IMR-90 (cell line): ENCODE data around the gene SLC37A1. TPM values are rescaled to one million over a fixed set of nuclear protein-coding genes. Genes with fewer than 3 reads are reported as not detected.

ENCODE experiments used
- ATAC-seq: fragments of 200-7000 bp; cut with Tn5 transposase; 2 replicates; pipeline ENCODE4 v1.9.1; 2020; ENCODE audit warnings: low read depth, mild to moderate bottlenecking, moderate library complexity
- BruUV-seq: library from RNA; stranded (reverse); fragments of 400-500 nt; replicated peaks from 2 replicates; lab custom pipeline; 2021; lab: Mats Ljungman, UMichigan
- CTCF ChIA-PET: fragments of 300-600 bp; formaldehyde crosslinking; extraction: SDS; loops from one replicate; lab custom pipeline; 2021; ENCODE audit warnings: antibody characterized with exemption; lab: Yijun Ruan, JAX
- POLR2A ChIA-PET: fragments of 300-600 bp; sonication (Branson Sonifier 250); formaldehyde crosslinking; loops from one replicate; lab custom pipeline; 2022; ENCODE audit warnings: antibody characterized with exemption; ENCODE audit not compliant: unreplicated experiment; lab: Charles Lee
- DNase-seq: peaks from one replicate; pipeline ENCODE4 v3.0.0; 2013
- H2AFZ ChIP-seq: replicated peaks from 2 replicates; pipeline ENCODE3; 2013; ENCODE audit warnings: low read length, mild to moderate bottlenecking; ENCODE audit not compliant: poor library complexity
- H2AK5ac ChIP-seq: 2 replicates; pipeline ENCODE4 v1.6.1; 2013; ENCODE audit warnings: low read depth, low read length, inconsistent platforms
- H2AK9ac ChIP-seq: replicated peaks from 2 replicates; pipeline ENCODE3; 2013; ENCODE audit warnings: mild to moderate bottlenecking, low read depth, low read length, moderate library complexity; ENCODE audit not compliant: poor library complexity
- H2BK120ac ChIP-seq: 2 replicates; pipeline ENCODE4 v1.6.1; 2013; ENCODE audit warnings: low read depth, low read length, inconsistent platforms
- H2BK15ac ChIP-seq: 3 replicates; pipeline ENCODE4 v1.6.1; 2013; ENCODE audit warnings: low read depth, low read length, inconsistent platforms
- H2BK20ac ChIP-seq: 2 replicates; pipeline ENCODE4 v1.6.1; 2013; ENCODE audit warnings: low read depth, mild to moderate bottlenecking, inconsistent platforms, low read length, moderate library complexity
- H2BK5ac ChIP-seq: 2 replicates; pipeline ENCODE4 v1.6.1; 2013; ENCODE audit warnings: mild to moderate bottlenecking, low read depth, low read length, inconsistent platforms; ENCODE audit not compliant: poor library complexity, severe bottlenecking
- H3K14ac ChIP-seq: replicated peaks from 2 replicates; pipeline ENCODE4 v1.6.1; 2013; ENCODE audit warnings: low read depth, low read length, inconsistent platforms
- H3K18ac ChIP-seq: 2 replicates; pipeline ENCODE4 v1.6.1; 2013; ENCODE audit warnings: low read depth, low read length, control low read depth
- H3K23ac ChIP-seq: 2 replicates; pipeline ENCODE4 v1.6.1; 2013; ENCODE audit warnings: low read depth, low read length, inconsistent platforms
- H3K27ac ChIP-seq: 2 replicates; pipeline ENCODE4 v1.5.1; 2013; ENCODE audit warnings: mild to moderate bottlenecking, control low read depth, low read length; ENCODE audit not compliant: insufficient read depth
- H3K27me3 ChIP-seq: 2 replicates; pipeline ENCODE4 v1.6.1; 2013; ENCODE audit warnings: low read length; ENCODE audit not compliant: control insufficient read depth, insufficient read depth
- H3K36me3 ChIP-seq: 2 replicates; pipeline ENCODE4 v1.6.1; 2013; ENCODE audit warnings: low read length, mixed read lengths; ENCODE audit not compliant: control insufficient read depth, insufficient read depth
- H3K4ac ChIP-seq: 2 replicates; pipeline ENCODE4 v1.6.1; 2013; ENCODE audit warnings: low read depth, low read length, inconsistent platforms
- H3K4me1 ChIP-seq: 2 replicates; pipeline ENCODE4 v1.6.1; 2013; ENCODE audit warnings: low read length, mixed read lengths; ENCODE audit not compliant: control insufficient read depth, insufficient read depth
- H3K4me2 ChIP-seq: 2 replicates; pipeline ENCODE4 v1.6.1; 2013; ENCODE audit warnings: low read depth, mild to moderate bottlenecking, control low read depth, low read length, moderate library complexity
- H3K4me3 ChIP-seq: 2 replicates; pipeline ENCODE4 v1.5.1; 2013; ENCODE audit warnings: low read depth, mild to moderate bottlenecking, control low read depth, low read length, moderate library complexity; ENCODE audit not compliant: insufficient read depth
- H3K56ac ChIP-seq: 2 replicates; pipeline ENCODE4 v1.6.1; 2013; ENCODE audit warnings: low read length, inconsistent platforms; ENCODE audit not compliant: insufficient read depth; ENCODE audit errors: extremely low read depth
- H3K79me1 ChIP-seq, 2 experiments: 2 replicates each; pipeline ENCODE4 v1.6.1; 2013; ENCODE audit warnings: low read length in 2 of 2, inconsistent platforms in 1 of 2, low read depth in 1 of 2
- H3K9ac ChIP-seq: 2 replicates; pipeline ENCODE4 v1.6.1; 2013; ENCODE audit warnings: low read depth, low read length, control low read depth
- H3K9me1 ChIP-seq: 2 replicates; pipeline ENCODE4 v1.6.1; 2013; ENCODE audit warnings: low read length, inconsistent platforms; ENCODE audit not compliant: insufficient read depth
- H3K9me3 ChIP-seq: 2 replicates; pipeline ENCODE4 v1.6.1; 2013; ENCODE audit warnings: low read length; ENCODE audit not compliant: control insufficient read depth, insufficient read depth
- H4K20me1 ChIP-seq: 2 replicates; pipeline ENCODE4 v1.6.1; 2013; ENCODE audit warnings: low read length, inconsistent platforms; ENCODE audit not compliant: insufficient read depth
- H4K5ac ChIP-seq: 2 replicates; pipeline ENCODE4 v1.6.1; 2013; ENCODE audit warnings: mild to moderate bottlenecking, low read depth, low read length, control low read depth
- H4K8ac ChIP-seq, 2 experiments: 2 replicates each; pipeline ENCODE4 v1.6.1; 2013; ENCODE audit warnings: low read depth in 2 of 2, low read length in 2 of 2, control low read depth in 1 of 2, inconsistent platforms in 1 of 2
- H4K91ac ChIP-seq: 2 replicates; pipeline ENCODE4 v1.6.1; 2013; ENCODE audit warnings: low read depth, low read length, inconsistent platforms; ENCODE audit not compliant: insufficient read depth
- BHLHE40 ChIP-seq: fragments of 150-350 bp; IDR thresholded peaks from 2 replicates; pipeline ENCODE4 v1.6.1; 2016; ENCODE audit warnings: mild to moderate bottlenecking, low read depth, low read length
- CEBPB ChIP-seq: IDR thresholded peaks from 2 replicates; pipeline ENCODE4 v1.6.1; 2012; ENCODE audit warnings: low read depth, low read length, improper control_type of control experiment
- CHD1 ChIP-seq: IDR thresholded peaks from 2 replicates; pipeline ENCODE4 v1.6.1; 2012; ENCODE audit warnings: low read depth, low read length, improper control_type of control experiment
- FOS ChIP-seq: fragments of 150-350 bp; IDR thresholded peaks from 2 replicates; pipeline ENCODE4 v1.6.1; 2016; ENCODE audit warnings: low read depth, low read length
- MAFK ChIP-seq: IDR thresholded peaks from 2 replicates; pipeline ENCODE4 v1.6.1; 2012; ENCODE audit warnings: low read depth, low read length, improper control_type of control experiment
- MAZ ChIP-seq: IDR thresholded peaks from 2 replicates; pipeline ENCODE4 v1.6.1; 2012; ENCODE audit warnings: low read depth, mild to moderate bottlenecking, low read length, improper control_type of control experiment, moderate library complexity, borderline replicate concordance
- MXI1 ChIP-seq: IDR thresholded peaks from 2 replicates; pipeline ENCODE4 v1.6.1; 2012; ENCODE audit warnings: low read depth, mild to moderate bottlenecking, low read length, moderate library complexity, borderline replicate concordance
- NFE2L2 ChIP-seq: fragments of 150-350 bp; IDR thresholded peaks from 2 replicates; pipeline ENCODE4 v1.6.1; 2016; ENCODE audit warnings: low read depth, mild to moderate bottlenecking, low read length
- POLR2A ChIP-seq: IDR thresholded peaks from 2 replicates; pipeline ENCODE4 v1.6.1; 2012; ENCODE audit warnings: mild to moderate bottlenecking, low read depth, low read length
- RAD21 ChIP-seq: IDR thresholded peaks from 2 replicates; pipeline ENCODE4 v1.6.1; 2012; ENCODE audit warnings: low read length, improper control_type of control experiment
- RCOR1 ChIP-seq: IDR thresholded peaks from 2 replicates; pipeline ENCODE4 v1.6.1; 2012; ENCODE audit warnings: mild to moderate bottlenecking, low read length, improper control_type of control experiment; ENCODE audit not compliant: insufficient replicate concordance
- RFX5 ChIP-seq: IDR thresholded peaks from 2 replicates; pipeline ENCODE4 v1.8.0; 2012; ENCODE audit warnings: low read depth, mild to moderate bottlenecking, low read length, moderate library complexity
- SMC3 ChIP-seq: fragments of 150-350 bp; IDR thresholded peaks from 2 replicates; pipeline ENCODE4 v1.6.1; 2016; ENCODE audit warnings: low read depth, mild to moderate bottlenecking, antibody characterized with exemption, low read length, moderate library complexity
- WGBS, 2 experiments: methylation state at CpG; one replicate each; pipeline versions ENCODE4 v1.1.5 to v1.1.7; 2013; ENCODE audit warnings: missing lambda C conversion rate in 2 of 2; ENCODE audit not compliant: insufficient read length in 1 of 2; ENCODE audit errors: extremely low coverage in 2 of 2; 5-methylcytosine and 5-hydroxymethylcytosine counted together
- dilution Hi-C: fragments of 300-500 bp; cut with HindIII; formaldehyde crosslinking; loops from one replicate; pipeline ENCODE4 v1.14.3; 2018; ENCODE audit warnings: low sequenced_read_pairs; ENCODE audit not compliant: unreplicated experiment
- in situ Hi-C: fragments of 300-500 bp; cut with MboI; formaldehyde crosslinking; loops from 3 replicates; pipeline ENCODE4 v1.14.3; 2019; ENCODE audit warnings: low sequenced_read_pairs, inconsistent platforms, mixed read lengths
- intact Hi-C: fragments of 100-400 bp; cut with micrococcal nuclease; formaldehyde crosslinking; loops from 2 replicates; pipeline ENCODE4 v1.10.0; 2022
- polyA plus RNA-seq, 3 experiments: library from polyadenylated mRNA; depleted of rRNA; stranded (reverse); fragments of >200 nt; gene quantifications; 2 replicates each; pipeline ENCODE4 v1.2.3, GENCODE V29; 2012; ENCODE audit warnings: low replicate concordance in 1 of 3
- total RNA-seq: library from RNA; depleted of rRNA; stranded (reverse); fragments of >200 nt; gene quantifications from 2 replicates; pipeline ENCODE4 v1.2.3, GENCODE V29; 2012
- TF ChIP-seq, protein P1 (sequence below): conservative IDR thresholded peaks from 2 replicates; pipeline ENCODE4 v1.5.1; 2012; ENCODE audit warnings: mild to moderate bottlenecking, low read depth, low read length, improper control_type of control experiment
- TF ChIP-seq, protein P2 (sequence below): fragments of 150-350 bp; IDR thresholded peaks from 2 replicates; pipeline ENCODE4 v1.6.1; 2017; ENCODE audit warnings: mild to moderate bottlenecking, antibody characterized with exemption, low read length, low read depth
- TF ChIP-seq, protein P3 (sequence below): fragments of 150-350 bp; IDR thresholded peaks from 2 replicates; pipeline ENCODE4 v1.6.1; 2016; ENCODE audit warnings: low read depth, mild to moderate bottlenecking, low read length, moderate library complexity, borderline replicate concordance

SLC37A1 gene
- total and polyA plus RNA-seq, 2 of the 4 experiments (the other 2 are of a cell fraction), result 0.36 to 0.48 TPM

DNA sequence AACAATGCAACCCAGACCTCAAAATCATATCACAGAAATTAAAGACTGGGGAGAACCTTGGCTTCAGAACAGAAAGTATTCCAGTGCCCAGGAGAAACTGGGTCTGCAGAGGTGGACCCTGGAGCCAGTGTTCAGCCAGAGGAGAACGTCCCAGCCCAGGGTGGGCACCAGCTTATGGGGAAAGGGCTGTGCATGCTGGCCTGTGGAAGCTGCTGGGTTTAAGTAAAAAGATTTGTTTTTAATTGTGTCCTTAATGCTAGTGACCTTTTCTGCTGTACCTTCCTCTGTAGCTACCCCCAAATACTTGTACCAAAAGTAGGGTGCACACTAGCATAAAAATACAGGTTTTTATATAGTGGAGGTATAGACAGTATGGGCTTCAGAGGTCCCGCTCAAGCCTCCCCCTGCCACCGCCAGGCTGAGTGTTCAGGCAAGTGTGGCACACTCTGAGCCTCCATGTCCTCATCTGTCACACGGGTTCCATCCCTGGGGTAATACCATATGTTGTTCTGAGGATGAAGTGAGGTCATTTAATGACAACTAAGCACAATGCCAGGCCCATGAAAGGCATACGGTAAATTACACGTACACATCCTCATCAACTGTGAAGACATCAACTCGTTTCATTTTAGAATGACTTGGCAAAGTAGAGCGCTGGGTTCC is 47.0 kb downstream of the SLC37A1 start:
- Histone ChIP-seq H3K4me1 (no peaks in the 10 kb centered on the region), H2BK120ac (no peak overlapping the region), H4K91ac (no peak overlapping the region), H4K5ac (no peak overlapping the region), H3K23ac (no peak overlapping the region), H3K27ac (no peak overlapping the region), H3K9ac (no peak overlapping the region), H3K79me1 (no peaks in the 10 kb centered on the region), H3K4ac (no peak overlapping the region), H2AFZ (no peak overlapping the region), H2BK5ac (no peak overlapping the region), H2AK9ac (no peak overlapping the region), H3K4me2 (no peak overlapping the region), H3K4me3 (no peak overlapping the region), H4K8ac (no peak overlapping the region), H3K27me3 (peaks cover 12% of the 10 kb centered on the region; the same call in 1 of the 2 replicates), H3K9me3 (no peaks in the 10 kb centered on the region), H3K9me1 (no peaks in the 10 kb centered on the region), H3K36me3 (no peaks in the 10 kb centered on the region), H2AK5ac (no peak overlapping the region), H3K14ac (no peak overlapping the region), H3K18ac (no peak overlapping the region), H3K56ac (no peak overlapping the region), H2BK20ac (no peak overlapping the region), H2BK15ac (no peak overlapping the region), H4K20me1 (no peaks in the 10 kb centered on the region)
- WGBS, 2 experiments, result 82% methylated on average over 2 of the region's 8 CpGs; no CpG with 5 or more reads in 1 of the 2 experiments
- ChIA-PET CTCF (no interaction called here), POLR2A (no interaction called here)
- ATAC-seq (no peak), DNase-seq (no peak)
- no TSS peak for BruUV-seq
- dilution Hi-C loops, result no loop called here
- in situ Hi-C loops, result no loop called here
- intact Hi-C loops, result no loop called here
- TF ChIP-seq MXI1, result no peak
- TF ChIP-seq, protein P1, sequence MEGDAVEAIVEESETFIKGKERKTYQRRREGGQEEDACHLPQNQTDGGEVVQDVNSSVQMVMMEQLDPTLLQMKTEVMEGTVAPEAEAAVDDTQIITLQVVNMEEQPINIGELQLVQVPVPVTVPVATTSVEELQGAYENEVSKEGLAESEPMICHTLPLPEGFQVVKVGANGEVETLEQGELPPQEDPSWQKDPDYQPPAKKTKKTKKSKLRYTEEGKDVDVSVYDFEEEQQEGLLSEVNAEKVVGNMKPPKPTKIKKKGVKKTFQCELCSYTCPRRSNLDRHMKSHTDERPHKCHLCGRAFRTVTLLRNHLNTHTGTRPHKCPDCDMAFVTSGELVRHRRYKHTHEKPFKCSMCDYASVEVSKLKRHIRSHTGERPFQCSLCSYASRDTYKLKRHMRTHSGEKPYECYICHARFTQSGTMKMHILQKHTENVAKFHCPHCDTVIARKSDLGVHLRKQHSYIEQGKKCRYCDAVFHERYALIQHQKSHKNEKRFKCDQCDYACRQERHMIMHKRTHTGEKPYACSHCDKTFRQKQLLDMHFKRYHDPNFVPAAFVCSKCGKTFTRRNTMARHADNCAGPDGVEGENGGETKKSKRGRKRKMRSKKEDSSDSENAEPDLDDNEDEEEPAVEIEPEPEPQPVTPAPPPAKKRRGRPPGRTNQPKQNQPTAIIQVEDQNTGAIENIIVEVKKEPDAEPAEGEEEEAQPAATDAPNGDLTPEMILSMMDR, result no peak
- no peak for TF ChIP-seq RAD21
- TF ChIP-seq POLR2A, result no peak
- no peak for TF ChIP-seq NFE2L2
- TF ChIP-seq, protein P2, sequence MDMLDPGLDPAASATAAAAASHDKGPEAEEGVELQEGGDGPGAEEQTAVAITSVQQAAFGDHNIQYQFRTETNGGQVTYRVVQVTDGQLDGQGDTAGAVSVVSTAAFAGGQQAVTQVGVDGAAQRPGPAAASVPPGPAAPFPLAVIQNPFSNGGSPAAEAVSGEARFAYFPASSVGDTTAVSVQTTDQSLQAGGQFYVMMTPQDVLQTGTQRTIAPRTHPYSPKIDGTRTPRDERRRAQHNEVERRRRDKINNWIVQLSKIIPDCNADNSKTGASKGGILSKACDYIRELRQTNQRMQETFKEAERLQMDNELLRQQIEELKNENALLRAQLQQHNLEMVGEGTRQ, result no peak
- TF ChIP-seq SMC3, result no peak
- TF ChIP-seq RFX5, result no peak
- no peak for TF ChIP-seq BHLHE40
- no peak for TF ChIP-seq FOS
- no peak for TF ChIP-seq RCOR1
- TF ChIP-seq MAFK, result no peak
- no peak for TF ChIP-seq CEBPB
- TF ChIP-seq, protein P3, sequence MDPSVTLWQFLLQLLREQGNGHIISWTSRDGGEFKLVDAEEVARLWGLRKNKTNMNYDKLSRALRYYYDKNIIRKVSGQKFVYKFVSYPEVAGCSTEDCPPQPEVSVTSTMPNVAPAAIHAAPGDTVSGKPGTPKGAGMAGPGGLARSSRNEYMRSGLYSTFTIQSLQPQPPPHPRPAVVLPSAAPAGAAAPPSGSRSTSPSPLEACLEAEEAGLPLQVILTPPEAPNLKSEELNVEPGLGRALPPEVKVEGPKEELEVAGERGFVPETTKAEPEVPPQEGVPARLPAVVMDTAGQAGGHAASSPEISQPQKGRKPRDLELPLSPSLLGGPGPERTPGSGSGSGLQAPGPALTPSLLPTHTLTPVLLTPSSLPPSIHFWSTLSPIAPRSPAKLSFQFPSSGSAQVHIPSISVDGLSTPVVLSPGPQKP, result no peak
- TF ChIP-seq CHD1, result no peak
- no peak for TF ChIP-seq MAZ
